Activated T-helper 1 cell treated with anti-CD3 and anti-CD28 coated beads, Interleukin-12 subunit alpha, Interleukin-12 subunit beta, Interleukin-2, Interleukin-4 antibody, amounts not matched to agents 30 ng/mL and 10 ng/mL and 1 ng/mL, durations not matched to agents 14 hours and 24 hours and 36 hours (primary cell): ENCODE measurements around the gene UBL7. TPM values are rescaled to one million over a fixed set of nuclear protein-coding genes. Genes with fewer than 3 reads are reported as not detected.

Source experiments
- DNase-seq: peaks from one replicate; pipeline ENCODE4 v3.0.0; 2021; ENCODE audit warnings: low spot score
- H3K27ac Mint-ChIP-seq: one replicate; pipeline ENCODE4 v1.8.0; 2021; ENCODE audit warnings: mild to moderate bottlenecking, mixed read lengths
- H3K27me3 Mint-ChIP-seq: one replicate; pipeline ENCODE4 v1.8.0; 2022; ENCODE audit warnings: mild to moderate bottlenecking, moderate library complexity, mixed read lengths; ENCODE audit not compliant: insufficient read depth
- H3K36me3 Mint-ChIP-seq: one replicate; pipeline ENCODE4 v1.8.0; 2021; ENCODE audit warnings: low read depth, mixed read lengths
- H3K4me1 Mint-ChIP-seq: one replicate; pipeline ENCODE4 v1.8.0; 2021; ENCODE audit warnings: low read depth, mixed read lengths
- H3K4me3 Mint-ChIP-seq: one replicate; pipeline ENCODE4 v1.8.0; 2021; ENCODE audit warnings: mild to moderate bottlenecking, moderate library complexity, mixed read lengths
- H3K9me3 Mint-ChIP-seq: one replicate; pipeline ENCODE4 v1.8.0; 2021; ENCODE audit warnings: mixed read lengths
- intact Hi-C: fragments of 100-400 bp; cut with micrococcal nuclease; formaldehyde crosslinking; loops from one replicate; pipeline ENCODE4 v1.15.1; 2024
- total RNA-seq: library from RNA; stranded (reverse); gene quantifications from 2 replicates; pipeline ENCODE4 v1.2.3, GENCODE V29; 2022

UBL7 gene
- total RNA-seq, 1 donor from 2014 or later: 56.0 TPM

GRCh38 chr15:74422265-74422651 is 38.7 kb downstream of the UBL7 start:
- no peak overlapping the region for H3K27ac Mint-ChIP-seq
- DNase-seq: no peak
- no peaks in the 10 kb centered on the region for H3K9me3 Mint-ChIP-seq
- no peaks in the 10 kb centered on the region for H3K27me3 Mint-ChIP-seq
- H3K36me3 Mint-ChIP-seq: peaks cover 40% of the 10 kb centered on the region
- no peak overlapping the region for H3K4me3 Mint-ChIP-seq
- H3K4me1 Mint-ChIP-seq: peaks cover 69% of the 10 kb centered on the region
- intact Hi-C loops: no loop called here

DNA sequence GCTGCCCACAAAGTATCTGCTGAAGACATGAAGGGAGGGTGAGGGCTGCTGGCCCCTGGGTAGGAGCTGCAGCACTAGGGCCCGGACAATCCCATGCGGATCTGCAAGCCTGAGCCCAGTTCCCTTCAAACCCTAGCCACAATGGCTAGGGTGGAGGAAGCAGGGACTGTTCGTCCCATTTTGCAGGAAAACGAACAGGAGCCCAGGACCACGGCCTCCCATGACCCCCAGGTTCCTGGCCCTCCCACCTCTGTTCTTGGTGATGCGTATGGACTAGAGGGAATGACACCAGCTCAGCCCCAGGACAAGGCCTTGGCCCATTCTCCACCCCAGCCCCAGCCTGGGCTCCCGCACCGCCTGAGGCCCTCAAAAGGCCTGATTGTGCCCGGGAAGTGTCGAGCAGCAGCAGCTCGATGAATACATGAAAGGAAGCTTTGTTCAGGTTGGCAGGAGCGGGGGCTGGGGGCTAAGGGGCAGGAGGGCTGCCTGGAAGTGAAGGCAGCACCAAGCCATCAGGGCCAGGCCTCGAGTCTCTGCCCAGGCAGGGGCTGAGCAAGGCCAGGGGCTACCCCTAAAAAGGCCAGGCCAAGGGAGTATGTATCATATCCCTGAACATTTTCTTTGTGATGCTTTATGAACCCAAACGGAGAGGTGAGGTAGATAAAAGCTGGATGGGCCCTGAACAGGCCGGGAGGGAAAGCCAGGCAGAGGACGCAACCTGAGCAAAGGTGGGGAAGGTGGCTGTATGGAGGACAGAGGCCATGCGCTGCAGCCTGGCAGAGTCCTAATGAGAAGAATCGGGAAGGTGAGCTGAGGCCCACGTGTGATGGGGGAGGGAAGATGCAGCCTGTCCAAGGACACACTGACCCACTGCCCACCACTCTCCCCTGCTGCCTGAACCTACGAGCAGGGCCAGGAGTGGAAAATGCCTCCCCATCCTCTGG is 39.4 kb downstream of the UBL7 start:
- intact Hi-C loops: no loop called here
- H3K9me3 Mint-ChIP-seq: no peaks in the 10 kb centered on the region
- no peaks in the 10 kb centered on the region for H3K27me3 Mint-ChIP-seq
- no peak for DNase-seq
- peak overlapping the region; percentile 12 for H3K27ac Mint-ChIP-seq
- no peak overlapping the region for H3K4me3 Mint-ChIP-seq
- peaks cover 38% of the 10 kb centered on the region for H3K36me3 Mint-ChIP-seq
- peaks cover 70% of the 10 kb centered on the region for H3K4me1 Mint-ChIP-seq

- Mint-ChIP-seq H3K36me3 (peaks cover 40% of the 10 kb centered on the region), H3K4me3 (no peak overlapping the region), H3K9me3 (no peaks in the 10 kb centered on the region), H3K4me1 (peaks cover 69% of the 10 kb centered on the region), H3K27me3 (no peaks in the 10 kb centered on the region), H3K27ac (peak overlapping the region; percentile 27)
- no peak for DNase-seq
- intact Hi-C loops: no loop called here
Measured at GRCh38 chr15:74420193-74420905, 40.6 kb downstream of the UBL7 start.

DNA sequence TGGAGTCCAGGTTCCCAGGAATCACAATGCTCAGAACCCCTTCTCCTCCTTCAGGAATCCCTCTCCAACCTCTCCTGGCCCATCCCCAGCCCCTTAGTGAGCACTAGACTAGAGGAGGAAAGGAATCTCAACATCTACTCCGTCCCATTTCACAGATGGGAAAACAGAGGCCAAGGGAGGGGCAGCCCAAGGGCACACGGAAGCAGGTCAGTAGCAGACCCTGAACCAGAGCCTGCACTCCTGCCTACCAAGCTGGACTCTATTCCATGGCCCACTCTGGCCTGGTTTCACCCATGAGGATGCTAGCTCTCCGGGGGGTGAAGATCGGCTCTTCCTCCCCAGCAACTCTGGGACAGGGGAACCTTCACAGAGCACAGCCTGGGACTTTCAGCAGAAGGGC is 41.5 kb downstream of the UBL7 start:
- Mint-ChIP-seq H3K27me3 (no peaks in the 10 kb centered on the region), H3K27ac (peak overlapping the region; percentile 74), H3K4me1 (peaks cover 64% of the 10 kb centered on the region), H3K9me3 (no peaks in the 10 kb centered on the region), H3K4me3 (no peak overlapping the region), H3K36me3 (peaks cover 41% of the 10 kb centered on the region)
- intact Hi-C loops: no loop called here
- DNase-seq: no peak

GRCh38 chr15:74418575-74419338 is 42.2 kb downstream of the UBL7 start:
- Mint-ChIP-seq H3K9me3 (no peaks in the 10 kb centered on the region), H3K36me3 (peaks cover 43% of the 10 kb centered on the region), H3K27me3 (no peaks in the 10 kb centered on the region), H3K27ac (peak overlapping the region; percentile 63), H3K4me3 (no peak overlapping the region), H3K4me1 (peaks cover 58% of the 10 kb centered on the region)
- intact Hi-C loops: no loop called here
- DNase-seq: no peak

DNA sequence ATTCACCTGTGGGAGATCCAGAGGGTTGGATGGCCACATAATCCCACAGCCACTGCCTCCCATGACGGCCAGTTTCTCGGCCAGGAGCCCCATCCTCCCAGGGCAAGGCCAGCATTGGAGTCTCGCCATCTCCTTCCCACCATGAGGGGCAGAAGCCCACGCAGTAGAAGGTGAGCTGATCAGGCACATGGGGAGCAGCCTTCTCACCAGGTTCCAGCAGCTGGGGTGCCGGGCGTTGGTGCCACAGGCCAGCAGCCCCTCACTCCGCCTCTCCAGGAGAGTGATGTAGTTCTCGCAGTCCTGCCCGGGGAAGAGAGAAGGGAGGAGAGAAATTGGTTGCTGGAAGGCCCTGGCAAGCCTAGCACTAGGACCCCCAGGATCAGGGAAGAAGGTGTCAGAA is 43.3 kb downstream of the UBL7 start:
- peak overlapping the region; percentile 40 for H3K27ac Mint-ChIP-seq
- H3K36me3 Mint-ChIP-seq: peaks cover 47% of the 10 kb centered on the region
- no peaks in the 10 kb centered on the region for H3K27me3 Mint-ChIP-seq
- intact Hi-C loops: no loop called here
- no peak overlapping the region for H3K4me3 Mint-ChIP-seq
- no peak for DNase-seq
- H3K4me1 Mint-ChIP-seq: peaks cover 49% of the 10 kb centered on the region
- H3K9me3 Mint-ChIP-seq: no peaks in the 10 kb centered on the region

- Mint-ChIP-seq H3K4me1 (peaks cover 48% of the 10 kb centered on the region), H3K36me3 (peaks cover 50% of the 10 kb centered on the region), H3K9me3 (no peaks in the 10 kb centered on the region), H3K27ac (peak overlapping the region; percentile 12), H3K4me3 (no peak overlapping the region), H3K27me3 (no peaks in the 10 kb centered on the region)
- intact Hi-C loops: no loop called here
- no peak for DNase-seq
Measured at GRCh38 chr15:74417225-74417624, 43.7 kb downstream of the UBL7 start.

DNA sequence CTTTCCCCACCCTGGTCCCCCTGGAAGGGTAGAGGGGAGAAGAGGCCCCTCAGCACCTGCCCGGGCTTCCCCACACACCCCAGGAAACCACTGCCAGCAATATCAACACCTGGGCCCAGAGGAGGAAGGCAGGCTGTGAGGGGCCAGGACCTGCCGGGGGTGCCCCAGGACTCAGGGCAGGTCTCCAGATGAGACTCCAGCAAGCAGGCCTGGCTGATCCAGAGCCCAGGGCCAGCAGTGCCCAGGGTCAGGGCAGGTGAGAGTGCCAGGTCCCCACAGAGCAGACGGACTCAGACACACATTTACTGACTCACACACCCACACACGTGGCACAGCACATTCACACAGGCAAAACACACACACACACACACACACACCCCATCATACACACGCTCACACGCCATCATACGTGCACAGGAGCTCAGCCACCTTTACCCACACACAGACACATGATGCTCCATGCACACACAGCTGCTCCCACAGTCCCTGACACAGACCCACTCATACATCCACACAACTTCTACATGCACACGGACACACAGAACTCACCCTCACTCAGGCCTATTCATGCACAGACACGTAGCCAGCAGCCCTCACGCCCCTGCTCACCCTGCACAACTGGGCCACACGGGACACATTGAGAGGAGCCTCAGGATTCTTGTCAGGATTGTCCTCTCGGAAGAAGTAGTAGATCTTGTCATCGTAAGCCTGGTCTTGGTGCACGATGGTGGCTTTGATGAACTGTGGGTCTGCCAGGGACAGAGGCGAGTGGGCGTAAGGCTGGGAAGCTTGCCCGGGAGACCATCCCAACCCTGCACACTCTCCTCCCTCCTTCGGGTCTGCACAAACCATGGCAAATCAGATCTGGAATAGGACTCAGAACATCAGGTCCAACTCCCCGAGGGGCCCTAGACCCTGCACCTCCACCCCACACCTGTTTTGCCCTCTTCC is 44.7 kb downstream of the UBL7 start:
- Mint-ChIP-seq H3K9me3 (no peaks in the 10 kb centered on the region), H3K4me3 (no peak overlapping the region), H3K4me1 (peaks cover 42% of the 10 kb centered on the region), H3K27me3 (no peaks in the 10 kb centered on the region), H3K27ac (peak overlapping the region; percentile 77), H3K36me3 (peaks cover 53% of the 10 kb centered on the region)
- no peak for DNase-seq
- intact Hi-C loops: no loop called here

GRCh38 chr15:74414603-74415338 is 46.2 kb downstream of the UBL7 start:
- Mint-ChIP-seq H3K9me3 (no peaks in the 10 kb centered on the region), H3K27me3 (no peaks in the 10 kb centered on the region), H3K4me1 (peaks cover 31% of the 10 kb centered on the region), H3K27ac (peak overlapping the region; percentile 16), H3K36me3 (peaks cover 55% of the 10 kb centered on the region), H3K4me3 (no peak overlapping the region)
- intact Hi-C loops: no loop called here
- no peak for DNase-seq

- DNase-seq: no peak
- Mint-ChIP-seq H3K27ac (peak overlapping the region; percentile 13), H3K9me3 (no peaks in the 10 kb centered on the region), H3K27me3 (no peaks in the 10 kb centered on the region), H3K4me1 (peaks cover 31% of the 10 kb centered on the region), H3K36me3 (peaks cover 55% of the 10 kb centered on the region), H3K4me3 (no peak overlapping the region)
- intact Hi-C loops: no loop called here
Measured at GRCh38 chr15:74414081-74414580, 46.8 kb downstream of the UBL7 start.

GRCh38 chr15:74413350-74414080 is 47.4 kb downstream of the UBL7 start:
- Mint-ChIP-seq H3K9me3 (no peaks in the 10 kb centered on the region), H3K4me1 (peaks cover 27% of the 10 kb centered on the region), H3K36me3 (peaks cover 57% of the 10 kb centered on the region), H3K27ac (peak overlapping the region; percentile 19), H3K27me3 (no peaks in the 10 kb centered on the region), H3K4me3 (no peak overlapping the region)
- DNase-seq: no peak
- intact Hi-C loops: no loop called here
